OCI-LY7 (cell line): Measurements from ENCODE around the gene MRPS2.

ENCODE experiments used
- CTCF ChIP-seq: fragments of 200-600 bp; sonication (generic); conservative IDR thresholded peaks from 2 replicates; pipeline ENCODE4 v1.5.1; 2014; ENCODE audit warnings: mild to moderate bottlenecking, antibody characterized with exemption, low read length, moderate library complexity, mixed read lengths
- EZH2phosphoT487 ChIP-seq: fragments of 200-600 bp; sonication (generic); IDR thresholded peaks from 2 replicates; pipeline ENCODE4 v1.6.1; 2018; ENCODE audit warnings: low read depth, borderline replicate concordance, mild to moderate bottlenecking, mixed run types, antibody characterized with exemption, low read length, moderate library complexity, mixed read lengths

GRCh38 chr9:135484460-135485277, 15.8 kb upstream of the MRPS2 start:
- TF ChIP-seq CTCF (no peak), EZH2phosphoT487 (no peak)
